ENCODE data around the gene TNNI2.

Gene TNNI2

DNA sequence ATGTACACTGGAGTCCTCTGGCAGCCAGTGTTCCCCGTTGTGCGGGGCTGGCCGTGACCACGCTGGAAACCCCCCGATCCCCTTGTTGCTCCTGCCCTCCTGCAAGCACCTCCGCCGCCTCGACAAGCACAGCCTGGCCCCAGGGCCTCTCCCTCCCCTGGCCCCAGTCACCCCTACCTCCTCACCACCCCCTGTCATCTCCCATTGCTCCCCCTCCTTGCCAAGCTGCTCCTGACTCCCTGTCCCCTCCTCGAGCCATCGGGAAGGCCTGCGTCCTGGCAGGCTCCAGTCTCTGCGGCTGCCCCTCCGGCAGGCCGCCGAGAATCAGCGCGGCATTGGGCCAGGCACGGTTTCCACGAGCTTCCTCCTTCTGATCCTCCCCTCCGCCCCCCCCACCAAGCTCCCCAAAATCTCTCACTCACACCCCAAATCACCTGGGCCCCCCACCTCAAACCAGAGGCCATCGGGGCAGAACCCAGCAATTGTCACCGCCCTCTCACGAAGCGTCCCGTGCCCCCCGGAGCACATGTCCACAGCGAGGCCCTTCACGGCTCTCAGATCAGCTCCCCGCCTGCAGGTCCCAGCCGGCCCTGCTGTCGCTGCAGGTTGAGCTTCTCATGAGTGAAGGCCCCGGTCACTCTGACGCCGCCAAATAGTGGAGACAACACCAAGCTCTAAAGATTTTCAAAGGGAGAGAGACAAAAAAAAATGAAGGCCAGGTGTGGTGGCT is 8.4 kb downstream of the TNNI2 start:
- DNase-seq (ENCODE audit: low spot score): no peak

DNA sequence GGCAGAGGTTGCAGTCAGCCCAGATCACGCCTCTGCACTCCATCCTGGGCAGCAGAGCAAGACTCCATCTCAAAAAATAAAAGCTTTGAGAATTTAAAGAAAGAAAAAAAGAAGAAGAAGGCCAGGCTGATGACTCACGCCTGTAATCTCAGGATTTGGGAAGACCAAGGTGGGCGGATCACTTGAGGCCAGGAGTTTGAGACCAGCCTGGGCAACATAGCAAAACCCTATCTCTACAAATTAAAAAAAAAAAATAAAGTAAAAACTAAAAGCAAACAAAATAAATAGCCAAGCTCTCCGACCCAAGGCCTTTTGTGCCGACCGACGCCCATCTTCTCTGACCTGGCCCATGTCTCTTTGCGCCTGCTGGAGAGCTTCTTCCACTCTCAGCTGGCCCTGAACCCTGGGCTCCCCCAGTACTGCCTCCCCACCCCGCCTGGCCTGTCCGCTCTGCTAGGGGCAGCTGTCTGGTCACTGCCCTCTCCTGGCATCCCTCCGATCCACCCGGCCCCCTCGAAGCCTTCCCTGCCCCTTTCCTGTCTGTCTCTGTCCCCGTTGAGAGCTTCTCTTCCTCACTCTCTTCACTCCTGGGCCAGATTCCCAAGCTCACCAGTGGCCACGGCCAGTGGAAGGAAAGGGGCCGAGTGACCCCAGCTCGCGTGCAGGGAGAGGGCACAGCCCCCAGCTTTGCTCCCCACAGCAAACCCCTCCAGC is 9.3 kb downstream of the TNNI2 start:
- DNase-seq (ENCODE audit: low spot score): no peak

DNA sequence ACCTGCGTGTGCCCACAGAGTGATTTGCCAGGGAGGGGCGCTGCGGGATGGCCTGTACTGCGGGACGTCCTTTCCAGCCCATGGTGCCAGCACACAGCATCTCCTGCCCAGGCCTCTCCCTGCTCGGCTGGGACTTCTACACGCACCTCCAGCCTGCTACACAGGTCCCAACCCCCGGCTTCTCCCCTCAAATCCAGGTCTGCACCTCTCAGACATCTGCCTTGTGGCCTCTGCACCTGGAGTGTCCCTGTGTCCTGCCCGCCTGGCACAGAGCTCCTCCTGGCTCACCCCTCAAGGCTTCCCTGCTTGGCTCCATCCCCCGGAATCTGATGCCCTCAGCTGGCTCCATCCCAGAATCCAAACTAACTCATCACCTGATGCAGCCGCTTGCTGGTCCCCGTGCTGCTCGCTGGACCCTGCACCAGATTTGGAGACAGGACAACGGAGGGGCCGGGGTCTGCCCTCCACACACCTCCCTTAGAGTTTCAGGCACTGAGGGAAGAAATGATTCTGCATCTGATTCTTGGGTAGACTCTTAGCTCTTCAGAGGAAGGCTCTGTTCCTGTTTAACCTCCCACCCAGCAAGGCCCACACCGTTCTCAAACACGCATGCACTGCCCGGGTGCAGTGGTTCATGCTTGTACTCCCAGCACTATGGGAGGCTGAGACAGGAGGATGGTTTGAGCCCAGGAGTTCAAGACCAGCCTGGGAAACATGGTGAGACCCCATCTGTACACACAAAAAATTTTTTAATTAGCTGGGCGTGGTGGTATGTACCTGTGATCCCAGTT is 10.1 kb downstream of the TNNI2 start:
- no peak for DNase-seq (ENCODE audit: low spot score)

DNA sequence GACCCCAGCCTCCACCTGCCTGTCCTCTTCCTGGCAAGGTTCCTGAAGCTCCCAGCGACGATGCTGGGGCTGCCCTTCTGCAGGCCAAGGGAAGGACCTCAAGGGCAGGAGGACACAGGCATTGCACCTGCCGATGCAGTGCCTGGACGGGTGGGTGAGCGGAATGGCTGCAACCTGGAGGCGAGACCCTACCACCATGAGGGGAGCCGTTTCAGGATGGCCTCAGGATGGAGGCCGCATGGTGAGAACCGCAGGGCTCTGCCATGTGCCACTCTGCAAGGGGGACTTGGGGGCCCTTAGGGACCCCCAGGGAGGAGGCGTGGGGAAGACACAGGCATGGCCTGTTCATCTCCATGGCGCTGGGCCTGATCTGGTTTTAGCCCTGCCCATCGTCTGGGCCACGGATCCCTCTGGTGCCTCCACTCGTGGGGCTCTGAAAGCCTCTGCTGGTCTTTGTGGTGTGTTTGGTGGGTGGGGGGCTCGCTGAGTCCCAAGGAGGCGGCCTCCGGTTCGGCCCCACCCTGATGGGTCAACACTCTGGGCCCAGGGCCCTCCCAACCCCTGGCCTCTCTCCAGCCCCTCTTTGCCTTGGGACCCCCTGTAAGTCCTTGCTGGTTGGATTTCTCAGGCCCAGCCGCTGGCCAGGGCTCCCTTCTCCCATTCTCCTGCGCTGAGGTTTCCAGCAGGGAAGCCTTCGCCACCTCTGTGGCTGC is 12.8 kb downstream of the TNNI2 start:
- no peak for DNase-seq (ENCODE audit: low spot score)

DNA sequence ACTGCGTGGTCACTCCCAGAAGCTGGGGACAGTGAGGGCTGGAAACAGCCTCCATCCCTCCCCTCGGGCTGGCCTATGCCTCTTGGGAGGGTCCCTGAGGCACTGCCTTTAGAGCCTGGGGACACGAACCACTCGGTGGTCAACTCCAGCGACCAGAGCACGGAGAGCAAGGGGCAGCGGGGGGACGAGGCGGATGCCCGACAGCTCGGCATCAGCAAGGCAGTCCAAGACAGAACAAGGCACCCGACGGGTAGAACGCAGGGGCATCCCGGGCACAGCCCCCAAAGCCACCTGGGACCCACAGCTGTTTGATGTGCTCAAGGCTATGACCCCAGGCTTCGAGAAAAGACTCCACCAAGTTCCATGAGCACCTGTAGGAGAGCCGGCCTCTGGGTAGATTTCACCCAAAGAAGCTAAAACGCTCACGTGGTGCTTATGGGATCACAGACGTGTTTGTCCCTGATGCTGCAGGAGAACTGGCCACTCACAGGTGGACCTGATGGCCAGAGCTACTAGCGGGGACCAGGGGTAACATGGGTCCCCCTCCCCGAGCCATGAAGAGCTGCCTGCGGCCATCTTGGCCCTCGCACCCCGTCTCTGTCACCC is 13.6 kb downstream of the TNNI2 start:
- no peak for DNase-seq (ENCODE audit: low spot score)

DNA sequence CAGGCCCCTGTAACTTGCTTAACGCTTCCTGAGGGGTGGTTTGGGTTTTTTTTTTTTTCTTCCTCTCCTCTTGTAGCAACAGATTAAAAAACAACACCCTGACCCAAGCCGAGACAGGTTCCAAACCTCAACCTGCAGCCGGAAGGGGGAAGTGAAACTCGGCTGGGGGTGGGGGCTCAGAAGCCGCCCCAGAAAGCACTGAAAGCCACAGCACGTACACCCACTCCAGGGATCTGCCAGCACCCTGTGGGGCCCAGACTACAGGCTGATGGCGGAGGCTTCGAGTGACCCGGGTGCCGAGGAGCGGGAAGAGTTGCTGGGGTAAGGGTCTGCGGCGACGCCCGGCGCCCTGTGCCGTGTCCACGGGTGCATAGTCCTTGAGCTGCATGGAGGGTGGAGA is 14.1 kb downstream of the TNNI2 start, which contains the start of gene LSP1:
Gene LSP1, plus strand, starts transcription at position 208 of the 400 bp plus-strand sequence. Its CDS starts 61 bp downstream, at position 269.
- DNase-seq (ENCODE audit: low spot score): peak; percentile 89

DNA sequence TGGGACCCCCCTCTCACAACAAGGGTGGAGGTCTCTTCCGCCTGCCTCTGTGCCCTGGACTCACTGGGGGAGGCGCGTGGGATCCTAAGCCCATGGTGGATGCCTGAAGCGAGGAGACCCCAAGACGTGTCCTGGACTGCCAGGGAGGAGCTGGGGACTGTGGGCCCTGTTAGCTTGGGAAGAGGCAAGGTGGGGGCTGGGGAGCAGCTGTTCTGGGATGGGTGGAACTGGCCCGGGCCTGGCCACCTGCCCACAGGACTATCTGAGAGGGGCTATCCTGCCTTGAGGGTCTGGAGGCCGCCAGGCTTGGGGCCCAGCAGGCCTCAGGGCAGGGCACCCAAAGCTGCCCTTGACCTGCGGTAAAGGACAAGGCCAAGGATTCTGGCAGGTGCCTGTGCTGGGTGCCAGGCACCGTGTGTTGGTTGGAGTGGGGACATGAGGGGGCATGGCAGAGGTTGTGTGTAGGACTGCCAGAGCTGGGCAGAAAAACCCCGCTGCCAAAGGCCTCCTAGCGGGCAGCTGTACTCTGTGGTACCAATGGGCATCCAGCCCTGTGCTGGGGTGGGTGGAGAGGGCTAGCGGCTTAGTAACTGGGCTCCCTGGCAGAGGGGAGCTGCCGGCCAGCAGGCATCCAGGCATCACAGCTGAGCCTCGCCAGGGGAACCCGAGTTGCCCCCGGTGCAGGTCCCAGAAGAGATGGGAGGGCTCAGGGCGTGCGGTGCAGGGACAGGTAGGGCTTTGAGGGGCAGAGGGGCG is 14.8 kb downstream of the TNNI2 start:
- DNase-seq (ENCODE audit: low spot score): peak; percentile 31

DNA sequence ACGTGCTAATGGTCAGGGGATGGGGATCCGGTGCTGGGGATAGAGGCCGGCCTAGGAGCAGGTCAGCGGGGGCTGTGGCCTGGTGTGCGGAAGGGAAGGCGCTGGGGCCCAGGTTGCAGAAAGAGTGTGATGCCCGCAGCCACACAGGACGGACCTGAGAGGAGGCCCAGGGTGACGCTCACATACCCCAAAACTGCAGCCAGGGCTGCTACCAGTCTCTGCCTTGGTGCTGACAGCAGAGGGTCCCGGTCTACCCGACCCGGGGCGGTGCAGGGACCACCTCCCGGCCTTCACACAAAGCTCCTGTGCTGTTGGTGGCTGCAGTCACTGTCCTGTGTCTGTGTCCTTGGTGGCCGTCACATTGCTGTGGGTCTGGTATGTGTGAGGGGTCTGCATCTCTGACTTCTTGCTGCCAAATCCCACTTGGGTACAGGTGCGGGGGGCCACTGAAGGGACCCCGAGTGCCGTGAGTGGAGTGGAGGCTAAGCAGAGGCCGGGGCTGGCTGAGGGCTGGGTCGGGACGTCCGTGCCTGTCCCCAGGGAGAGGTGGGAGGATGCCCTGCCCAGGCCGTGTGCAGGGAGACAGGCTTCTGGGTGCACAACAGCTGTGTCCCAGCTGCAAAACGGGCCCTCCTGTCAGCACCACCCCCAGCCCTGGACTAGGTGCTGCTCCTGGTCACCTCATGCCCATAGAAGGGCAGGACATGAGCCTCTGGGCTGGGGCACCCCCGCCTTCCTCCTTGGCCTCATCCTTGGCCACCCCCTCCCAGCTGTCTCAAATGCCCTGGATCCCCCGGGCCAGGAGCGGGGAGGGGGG is 15.6 kb downstream of the TNNI2 start:
- DNase-seq (ENCODE audit: low spot score): no peak

DNA sequence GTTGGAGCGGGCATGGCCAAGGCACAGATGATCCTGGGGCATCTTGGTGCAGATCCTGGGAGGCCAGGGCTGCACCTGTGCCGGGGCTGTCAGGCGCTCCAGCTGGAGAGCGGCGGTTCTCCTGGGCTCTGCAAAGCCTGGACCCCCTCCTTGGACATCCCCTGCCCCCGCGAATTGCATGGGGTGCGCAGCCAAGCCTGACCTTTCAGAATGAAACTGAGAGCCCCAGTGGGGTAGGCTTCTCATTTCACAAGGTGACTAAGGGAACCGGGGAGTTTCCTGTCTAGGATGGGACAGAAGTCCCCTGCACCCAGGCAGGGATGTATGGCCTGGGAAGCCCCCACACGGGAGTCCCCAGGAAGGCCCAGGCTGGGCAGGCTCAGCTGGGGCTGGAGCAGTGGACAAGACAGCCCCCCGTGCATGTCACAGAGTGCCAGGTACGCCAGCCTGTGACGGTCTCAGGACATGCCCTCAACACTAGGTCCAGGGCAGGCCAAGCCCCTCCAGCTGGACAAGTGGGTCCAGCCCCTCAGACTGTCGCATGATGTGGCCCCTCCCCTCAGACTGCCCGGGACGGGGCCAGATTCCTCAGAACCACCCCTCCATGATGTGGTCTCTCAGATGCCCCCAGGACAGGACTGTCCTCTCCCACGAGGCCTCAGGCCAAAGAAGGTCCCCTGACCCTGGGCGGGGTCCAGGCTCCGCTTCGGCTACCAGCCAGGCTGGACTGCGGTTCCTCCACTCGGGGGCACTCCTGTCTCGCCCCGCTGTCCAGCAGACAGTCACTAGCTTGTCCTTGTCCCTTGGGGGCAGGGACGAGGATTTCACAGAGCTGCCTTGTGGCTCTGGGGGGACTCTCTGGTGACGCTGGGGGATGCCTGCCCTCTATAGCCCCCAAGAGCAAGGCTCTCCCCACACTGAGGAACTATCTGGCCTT is 16.4 kb downstream of the TNNI2 start:
- no peak for DNase-seq (ENCODE audit: low spot score)

DNA sequence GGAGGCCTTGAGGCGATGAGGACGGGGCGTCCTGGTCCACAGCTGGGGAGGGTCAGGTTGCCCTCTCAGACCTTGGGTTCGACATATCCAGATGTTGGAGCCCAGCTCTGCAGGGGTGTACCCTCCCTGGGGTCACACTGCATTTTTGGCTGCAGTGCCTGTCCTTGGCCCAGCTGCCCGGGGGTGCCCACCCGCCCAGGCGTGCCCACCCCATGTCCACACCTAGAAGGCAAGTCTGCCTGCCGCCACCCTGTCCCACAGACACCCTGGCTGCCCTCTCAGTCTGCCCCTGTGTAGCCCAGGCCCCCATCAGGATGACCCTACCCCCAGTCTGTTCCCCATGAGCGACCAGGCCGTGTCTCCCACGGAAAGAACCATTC is 17.1 kb downstream of the TNNI2 start:
- no peak for DNase-seq (ENCODE audit: low spot score)

DNA sequence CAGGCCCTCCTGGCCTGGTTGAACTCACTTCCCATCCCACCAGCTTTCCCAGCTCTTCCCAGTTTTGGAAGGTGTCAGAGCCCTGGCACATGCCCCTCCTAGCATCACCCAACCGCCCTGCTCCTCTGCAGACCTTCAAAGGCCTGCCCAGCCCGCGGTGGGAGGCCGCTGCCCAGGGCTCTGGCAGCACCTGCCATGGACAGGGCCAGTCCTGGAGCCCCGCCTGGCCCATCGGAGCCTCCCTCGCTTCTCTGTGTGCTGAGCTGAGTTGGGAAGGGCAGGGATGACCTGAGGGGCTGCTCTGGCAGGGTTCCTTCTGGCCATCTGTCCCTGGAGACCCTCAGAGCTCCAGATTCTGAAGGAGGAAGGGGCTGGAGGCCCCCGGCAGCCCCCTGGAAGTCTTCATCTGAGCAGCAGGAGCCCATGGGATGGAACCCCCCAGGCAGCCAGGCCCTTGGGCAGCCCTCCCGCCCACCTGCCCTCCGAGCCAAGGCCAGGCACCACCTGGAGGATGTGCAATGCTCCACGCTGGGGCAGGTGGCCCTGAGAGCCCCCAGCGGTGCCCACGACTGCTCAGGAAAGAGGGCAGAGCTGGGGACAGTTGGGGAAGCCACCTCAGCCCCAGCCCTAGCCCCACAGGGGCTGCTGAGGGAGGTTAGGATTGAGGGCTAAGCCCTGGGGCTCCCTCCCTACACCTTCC is 17.7 kb downstream of the TNNI2 start:
- DNase-seq (ENCODE audit: low spot score): no peak

DNA sequence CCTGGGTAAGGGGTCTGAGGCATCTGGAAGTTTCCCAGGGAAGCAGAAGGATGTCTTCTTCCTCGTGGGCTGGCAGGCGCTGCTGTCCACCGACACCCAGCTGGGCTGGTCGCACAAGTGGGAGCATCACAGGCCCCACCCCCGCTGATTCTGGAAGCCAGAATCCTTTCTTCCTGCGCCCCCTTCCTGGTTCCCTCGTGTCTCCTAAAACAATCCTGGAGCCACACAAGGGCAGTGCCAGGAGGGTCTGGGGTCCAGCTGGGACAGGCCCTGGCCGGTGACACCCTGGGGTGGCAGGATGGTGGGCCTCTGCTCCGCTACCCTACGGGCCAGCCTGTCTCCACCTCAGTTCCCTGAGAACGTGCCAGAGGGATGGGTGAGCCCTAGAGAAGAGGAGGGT is 18.3 kb downstream of the TNNI2 start:
- DNase-seq (ENCODE audit: low spot score): no peak

DNA sequence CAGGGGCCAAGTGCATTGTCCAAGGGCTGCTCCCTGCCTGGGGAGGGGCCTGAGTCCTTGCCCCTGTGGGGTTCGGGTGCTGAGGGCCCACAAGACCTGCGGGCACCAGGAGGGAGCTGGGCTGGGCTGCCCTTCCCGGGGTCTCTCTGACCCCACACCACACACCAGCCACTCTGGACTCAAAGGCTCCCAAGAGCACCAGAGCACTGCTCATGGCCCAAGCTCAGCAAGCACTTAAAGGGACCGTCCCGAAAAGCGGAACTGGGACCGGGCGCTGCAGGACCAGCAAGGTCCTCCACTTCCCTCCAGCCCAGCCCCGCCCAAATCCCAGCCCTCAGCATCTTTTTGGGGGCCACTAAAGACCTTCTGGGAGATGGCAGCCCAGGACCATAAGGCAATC is 19.4 kb downstream of the TNNI2 start:
- DNase-seq (ENCODE audit: low spot score): no peak

DNA sequence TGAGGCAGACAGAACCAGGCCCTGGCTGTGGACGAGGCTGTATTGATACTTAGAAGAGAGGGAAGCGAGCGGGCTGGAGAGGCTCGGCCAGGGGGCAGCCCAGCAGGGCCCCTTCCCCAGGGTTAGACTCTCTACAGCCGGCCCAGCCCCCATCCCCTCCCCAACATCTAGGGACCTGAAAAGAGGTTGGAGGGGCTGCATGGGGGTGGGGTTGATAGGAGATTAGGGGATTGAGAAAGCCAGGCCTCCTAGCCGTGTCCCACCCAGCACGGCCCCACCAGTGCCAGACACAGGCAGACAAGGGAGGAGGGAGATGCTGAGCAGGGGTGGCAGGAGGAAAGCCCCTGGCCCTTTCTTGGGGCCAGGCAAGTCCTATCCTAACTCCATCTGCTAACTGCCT is 19.8 kb downstream of the TNNI2 start:
- no peak for DNase-seq (ENCODE audit: low spot score)

DNA sequence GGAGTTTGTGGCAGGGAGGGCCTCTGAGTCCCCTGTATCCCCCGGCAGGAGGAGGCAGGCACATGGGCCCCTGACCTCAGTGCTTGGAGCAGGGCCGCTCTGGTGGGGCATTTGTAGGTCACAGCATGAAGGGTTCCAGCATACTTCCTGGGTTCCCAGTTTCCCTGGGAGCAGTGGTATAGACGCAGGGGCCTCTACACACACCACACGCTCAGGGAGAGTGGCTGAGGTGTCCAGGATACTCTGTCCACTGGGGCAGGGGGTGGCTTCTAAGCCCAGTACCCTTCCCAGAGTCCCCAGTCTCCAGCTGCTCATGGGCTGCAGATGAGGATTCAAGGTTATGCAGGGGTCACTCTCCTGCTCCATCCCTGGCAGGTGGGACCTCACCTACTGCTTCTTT is 20.2 kb downstream of the TNNI2 start:
- DNase-seq (ENCODE audit: low spot score): no peak

DNA sequence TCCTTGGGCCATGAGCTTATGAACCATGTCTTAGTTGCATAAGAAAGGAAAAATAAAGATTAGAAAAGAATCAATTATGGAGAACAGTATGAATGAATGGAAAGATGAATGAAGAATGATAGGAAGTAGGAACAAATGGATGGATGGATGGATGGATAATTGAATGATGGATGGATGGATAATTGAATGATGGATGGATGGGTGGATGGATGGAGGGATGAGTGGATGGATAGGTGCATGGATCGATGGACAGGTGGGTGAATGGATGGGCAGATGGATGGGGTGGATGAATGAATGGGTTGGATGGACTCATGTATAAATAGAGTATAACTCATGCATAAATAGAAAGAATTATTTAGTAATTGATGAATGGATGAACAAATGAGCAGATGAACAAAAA is 21.3 kb downstream of the TNNI2 start:
- no peak for DNase-seq (ENCODE audit: low spot score)

DNA sequence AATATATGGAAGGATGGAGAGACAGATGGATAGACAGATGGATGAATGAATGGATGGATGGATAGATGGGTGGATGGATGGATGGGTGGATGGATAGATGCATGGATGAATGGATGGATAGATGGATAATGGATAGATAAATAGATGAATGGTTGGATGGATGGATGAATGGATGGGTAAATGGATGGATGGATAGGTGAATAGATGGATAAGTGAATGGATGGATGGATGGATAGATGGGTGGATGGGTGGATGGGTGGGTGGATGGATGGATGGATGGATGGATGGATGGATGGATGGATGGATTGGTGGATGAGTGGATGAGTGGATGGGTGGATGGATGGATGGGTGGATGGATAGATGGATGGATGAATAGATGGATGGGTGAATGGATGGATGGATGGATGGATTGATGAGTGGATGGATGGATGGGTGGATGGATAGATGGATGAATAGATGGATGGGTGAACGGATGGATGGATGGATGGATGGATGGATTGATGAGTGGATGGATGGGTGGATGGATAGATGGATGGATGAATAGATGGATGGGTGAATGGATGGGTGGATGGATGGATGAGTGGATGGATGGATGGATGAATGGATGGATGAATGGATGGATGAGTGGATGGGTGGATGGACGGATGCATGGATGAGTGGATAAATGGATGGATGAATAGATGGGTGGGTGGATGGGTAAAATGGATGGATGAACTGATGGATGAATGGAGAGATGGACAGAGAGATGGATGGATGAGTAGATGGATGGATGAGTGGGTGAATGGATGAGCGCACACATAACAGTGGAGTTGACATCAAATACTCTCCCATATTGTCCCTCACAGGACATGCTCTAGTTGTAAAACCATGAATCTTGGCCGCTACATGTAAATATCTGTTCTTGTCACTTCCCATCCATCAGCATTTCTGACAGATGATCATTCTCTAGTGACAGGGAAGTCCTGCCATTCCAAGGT is 22.9 kb downstream of the TNNI2 start:
- no peak for DNase-seq (ENCODE audit: low spot score)
